Subcutaneous preadipocyte (primary cell): ENCODE results near the gene EEF1E1. TPM values are rescaled to one million over a fixed set of nuclear protein-coding genes. Genes with fewer than 3 reads are reported as not detected.

Experiments used
- total RNA-seq: library from RNA; depleted of rRNA; stranded (reverse); fragments of >200 nt; gene quantifications from 2 replicates; pipeline ENCODE4 v1.2.3, GENCODE V29; 2012

EEF1E1 gene
- total RNA-seq: 36.7 and 38.5 TPM in 2 replicates

DNA sequence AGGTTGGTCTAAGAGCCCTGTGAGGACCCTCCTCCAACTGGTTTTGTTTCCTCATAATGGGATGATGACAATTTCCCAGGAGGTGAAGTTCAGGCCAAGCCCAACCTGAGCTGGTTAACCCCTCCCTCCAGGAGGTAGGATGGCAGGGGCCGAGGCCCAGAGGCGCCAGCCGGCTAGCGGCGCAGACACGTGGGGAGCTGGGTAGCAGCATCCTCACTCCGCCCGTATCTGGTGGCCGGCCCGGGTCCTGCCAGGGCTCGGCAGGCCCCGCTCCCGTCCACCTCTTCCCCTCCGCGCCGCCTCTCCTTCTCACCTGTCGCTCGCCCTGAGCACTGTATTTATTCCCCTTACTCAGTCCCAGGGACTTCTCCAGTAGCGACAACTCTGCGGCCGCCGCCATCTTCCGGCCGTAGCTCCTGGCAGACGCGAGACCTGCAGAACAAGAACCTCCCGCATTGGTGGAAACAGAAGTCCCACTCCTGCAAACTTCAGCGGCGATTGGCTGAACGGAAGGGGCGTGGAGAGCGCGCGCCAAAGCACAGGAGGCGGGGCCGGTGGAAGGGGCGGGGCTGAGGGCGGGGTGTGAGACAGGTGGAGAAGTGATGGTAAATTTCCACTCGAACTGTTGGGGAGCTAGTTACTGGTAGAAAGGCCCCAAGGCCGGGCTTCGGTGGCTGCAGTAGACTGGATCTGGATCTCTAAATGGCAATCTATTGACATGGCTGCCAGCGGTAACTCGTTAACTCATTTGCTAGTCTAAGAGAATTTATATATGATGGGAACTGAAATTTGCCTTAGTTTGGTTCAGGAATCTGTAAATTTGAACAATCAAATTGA, at the start of gene EEF1E1:
EEF1E1 (minus strand) TSS at position 427 of the 837 bp plus-strand sequence; CDS start at position 400, 27 bp downstream.

DNA sequence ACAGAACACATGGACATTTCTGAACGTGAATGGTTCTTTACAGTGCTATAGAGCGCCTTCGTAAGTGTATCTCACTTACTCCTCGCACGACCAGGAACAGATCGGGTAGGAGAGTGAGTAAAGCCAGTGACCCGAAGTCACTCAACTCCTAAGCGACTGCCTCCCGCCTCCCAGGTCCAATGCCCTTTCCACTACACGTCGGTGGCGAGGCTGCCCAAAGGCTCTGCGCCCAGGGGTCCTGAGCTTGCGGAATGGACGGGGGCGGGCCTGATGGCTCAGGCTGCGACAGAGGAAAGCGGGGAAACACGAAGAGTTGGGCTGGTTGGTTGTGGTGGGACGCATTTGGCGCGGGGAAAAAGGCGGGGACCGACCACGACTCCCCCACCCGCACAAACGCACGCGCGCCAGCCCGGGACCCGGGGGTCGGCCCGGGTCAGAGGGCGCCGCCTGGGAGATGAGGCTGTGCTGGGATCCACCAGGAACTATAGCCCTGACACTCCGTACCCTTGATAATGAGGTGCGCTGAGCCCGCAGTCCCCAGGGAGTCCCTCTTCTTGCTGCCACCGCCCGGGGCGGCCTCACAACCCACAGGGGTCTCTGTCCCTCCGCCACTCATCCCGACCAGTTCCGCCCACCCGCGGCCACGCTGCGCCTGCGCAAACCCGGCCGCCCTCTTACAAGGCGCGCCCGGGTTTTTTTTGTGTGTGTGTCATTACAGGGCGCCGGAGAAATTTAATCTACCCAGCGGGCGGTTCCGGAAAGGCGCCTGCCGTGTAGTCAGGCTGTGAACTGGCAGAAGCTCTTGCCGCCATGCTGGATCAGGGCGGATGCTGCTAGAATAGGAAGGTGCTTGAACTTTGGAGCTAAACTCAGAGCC, 38.3 kb downstream of the EEF1E1 start, which contains the start of gene BLOC1S5:
BLOC1S5 (minus strand) TSS at position 629 of the 877 bp plus-strand sequence; CDS start at position 616, 13 bp downstream.

Other genes with a start within 250 kb of the EEF1E1 start
- gene TXNDC5, start 191.8 kb downstream of the EEF1E1 start, total RNA-seq: 218 and 360 TPM in 2 replicates
- gene BLOC1S5, start 38.2 kb downstream of the EEF1E1 start, total RNA-seq: 9.2 and 12.5 TPM in 2 replicates